ENCODE measurements around the gene COX5A. TPM values are rescaled to one million over a fixed set of nuclear protein-coding genes. Genes with fewer than 3 reads are reported as not detected.
"Not testable (repeated sequence)": the region's sequence is repeated elsewhere in the genome, so short reads cannot be mapped to it uniquely, and the experiment has no call there.

COX5A gene
- total RNA-seq, 2 experiments from 2014 or later: 40.7 to 44.2 TPM

DNA sequence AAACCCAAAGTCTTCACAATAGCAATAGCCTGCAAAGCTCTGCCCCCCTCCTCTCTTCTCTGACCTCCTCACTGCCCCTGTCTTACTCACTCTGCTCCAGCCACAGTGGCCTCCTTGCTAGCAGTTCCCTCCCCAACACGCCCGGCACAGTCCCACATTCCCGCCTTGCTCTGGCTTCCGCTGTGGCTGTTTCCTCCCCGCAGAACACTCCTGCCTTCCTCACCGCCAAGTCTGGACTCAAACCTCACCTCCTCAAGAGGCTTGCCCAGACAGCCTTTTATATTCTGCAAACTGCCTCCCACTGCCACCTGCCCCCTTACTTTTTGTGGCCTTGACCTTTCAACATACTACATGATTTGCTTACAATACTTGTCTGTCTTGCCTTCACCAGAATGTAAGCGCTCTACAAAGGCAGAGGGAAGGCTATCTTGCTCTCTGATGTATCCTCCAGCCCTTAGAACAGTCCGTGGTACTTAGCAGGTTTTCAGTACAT lies 48.4 kb downstream of the COX5A start:
- DNase-seq (peak in 4 of 14 experiments; percentile 25 to 47 (median 35)), ATAC-seq (ENCODE audit: poor library complexity) (peak; percentile 19)
- peaks cover 27% of the 10 kb centered on the region for H3K36me3 Mint-ChIP-seq (ENCODE audit: low read depth)
- H3K9me3 Mint-ChIP-seq: no peaks in the 10 kb centered on the region
- H3K36me3 ChIP-seq (ENCODE audit: insufficient read depth, low read length): peaks cover 11% of the 10 kb centered on the region
- peak overlapping the region; percentile 86 for H3K27ac Mint-ChIP-seq
- H3K4me1 ChIP-seq (ENCODE audit: insufficient read depth, low read length): peaks cover 56% of the 10 kb centered on the region
- TF ChIP-seq, protein P1, sequence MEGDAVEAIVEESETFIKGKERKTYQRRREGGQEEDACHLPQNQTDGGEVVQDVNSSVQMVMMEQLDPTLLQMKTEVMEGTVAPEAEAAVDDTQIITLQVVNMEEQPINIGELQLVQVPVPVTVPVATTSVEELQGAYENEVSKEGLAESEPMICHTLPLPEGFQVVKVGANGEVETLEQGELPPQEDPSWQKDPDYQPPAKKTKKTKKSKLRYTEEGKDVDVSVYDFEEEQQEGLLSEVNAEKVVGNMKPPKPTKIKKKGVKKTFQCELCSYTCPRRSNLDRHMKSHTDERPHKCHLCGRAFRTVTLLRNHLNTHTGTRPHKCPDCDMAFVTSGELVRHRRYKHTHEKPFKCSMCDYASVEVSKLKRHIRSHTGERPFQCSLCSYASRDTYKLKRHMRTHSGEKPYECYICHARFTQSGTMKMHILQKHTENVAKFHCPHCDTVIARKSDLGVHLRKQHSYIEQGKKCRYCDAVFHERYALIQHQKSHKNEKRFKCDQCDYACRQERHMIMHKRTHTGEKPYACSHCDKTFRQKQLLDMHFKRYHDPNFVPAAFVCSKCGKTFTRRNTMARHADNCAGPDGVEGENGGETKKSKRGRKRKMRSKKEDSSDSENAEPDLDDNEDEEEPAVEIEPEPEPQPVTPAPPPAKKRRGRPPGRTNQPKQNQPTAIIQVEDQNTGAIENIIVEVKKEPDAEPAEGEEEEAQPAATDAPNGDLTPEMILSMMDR (IDR thresholded peaks at IDR 0.05): no peak
- peak overlapping the region; percentile 88 for H3K4me3 Mint-ChIP-seq
- H3K27me3 Mint-ChIP-seq: no peaks in the 10 kb centered on the region
- intact Hi-C loops (cut with DNase I, micrococcal nuclease): loop anchor here in 1 of 2 experiments (1.0 kb wide), 1 partner anchor 16 kb away; the partner anchor contains the start of gene SCAMP2
- H3K4me3 ChIP-seq (ENCODE audit: low read length): peak overlapping the region; percentile 92
- no peaks in the 10 kb centered on the region for H3K27me3 ChIP-seq (ENCODE audit: control insufficient read depth in 1 of 2, insufficient read depth in 2 of 2, low read length in 2 of 2)
- POLR2A ChIA-PET: interaction anchor here (1.0 to 2.1 kb wide), 10 partner anchors 10 to 101 kb away, joined by 3 to 15 read pairs (median 6); partner anchors contain the start of genes FAM219B, SCAMP2 and ULK3
- CTCF ChIA-PET: interaction anchor here (1.2 to 1.7 kb wide), 3 partner anchors 12 to 16 kb away, joined by 3 to 8 read pairs (median 6); no protein-coding TSS in a partner anchor
- H3K27ac ChIP-seq (ENCODE audit: low read depth in 1 of 2, low read length in 2 of 2): peak overlapping the region; percentile 71 to 89
- peaks cover 43% of the 10 kb centered on the region for H3K4me1 Mint-ChIP-seq (ENCODE audit: low read depth)
- H3K9me3 ChIP-seq (ENCODE audit: control insufficient read depth in 1 of 2, insufficient read depth in 1 of 2, low read length in 2 of 2): no peaks in the 10 kb centered on the region

DNA sequence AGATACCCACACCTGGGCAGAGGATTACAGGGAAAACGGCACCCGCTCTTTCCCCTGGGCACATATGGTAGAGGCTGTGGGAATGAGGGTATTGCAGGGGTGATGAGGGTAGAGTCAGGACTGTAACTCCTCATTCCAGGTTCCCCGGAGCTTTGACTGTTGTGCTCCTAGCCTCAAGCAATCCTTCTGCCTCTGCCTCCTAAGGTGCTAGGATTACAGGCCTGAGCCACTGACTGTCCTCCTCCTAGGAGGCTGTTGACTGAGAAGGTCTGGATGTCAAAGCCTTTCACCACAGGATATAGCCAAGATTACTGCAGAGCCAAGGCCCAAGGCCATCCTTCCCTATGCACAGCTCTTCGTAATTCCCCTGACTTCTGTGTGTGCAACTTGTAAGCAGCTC lies 49.2 kb downstream of the COX5A start:
- peak overlapping the region; percentile 86 for H3K27ac Mint-ChIP-seq
- ATAC-seq (ENCODE audit: poor library complexity): no peak
- peaks cover 24% of the 10 kb centered on the region for H3K36me3 Mint-ChIP-seq (ENCODE audit: low read depth)
- Histone ChIP-seq H3K27ac (ENCODE audit: low read depth in 1 of 2, low read length in 2 of 2) (peak overlapping the region in 1 of 2 donors; percentile 89), H3K36me3 (ENCODE audit: insufficient read depth, low read length) (peaks cover 11% of the 10 kb centered on the region), H3K4me1 (ENCODE audit: insufficient read depth, low read length) (peaks cover 55% of the 10 kb centered on the region), H3K4me3 (ENCODE audit: low read length) (no peak overlapping the region), H3K9me3 (ENCODE audit: control insufficient read depth in 1 of 2, insufficient read depth in 1 of 2, low read length in 2 of 2) (no peaks in the 10 kb centered on the region), H3K27me3 (ENCODE audit: control insufficient read depth in 1 of 2, insufficient read depth in 2 of 2, low read length in 2 of 2) (no peaks in the 10 kb centered on the region)
- TF ChIP-seq, protein P1 (IDR thresholded peaks at IDR 0.05): no peak
- DNase-seq: no peak
- H3K4me3 Mint-ChIP-seq: peak overlapping the region; percentile 88
- ChIA-PET CTCF (no interaction called here), POLR2A (interaction anchor here (1.1 to 2.1 kb wide), 3 partner anchors 13 to 18 kb away, joined by 5 to 15 read pairs (median 8); partner anchors contain the start of genes FAM219B and SCAMP2)
- intact Hi-C loops (cut with DNase I, micrococcal nuclease): loop anchor here in 1 of 2 experiments (1.0 kb wide), 1 partner anchor 15 kb away; the partner anchor contains the start of gene SCAMP2
- no peaks in the 10 kb centered on the region for H3K9me3 Mint-ChIP-seq
- no peaks in the 10 kb centered on the region for H3K27me3 Mint-ChIP-seq
- peaks cover 39% of the 10 kb centered on the region for H3K4me1 Mint-ChIP-seq (ENCODE audit: low read depth)

DNA sequence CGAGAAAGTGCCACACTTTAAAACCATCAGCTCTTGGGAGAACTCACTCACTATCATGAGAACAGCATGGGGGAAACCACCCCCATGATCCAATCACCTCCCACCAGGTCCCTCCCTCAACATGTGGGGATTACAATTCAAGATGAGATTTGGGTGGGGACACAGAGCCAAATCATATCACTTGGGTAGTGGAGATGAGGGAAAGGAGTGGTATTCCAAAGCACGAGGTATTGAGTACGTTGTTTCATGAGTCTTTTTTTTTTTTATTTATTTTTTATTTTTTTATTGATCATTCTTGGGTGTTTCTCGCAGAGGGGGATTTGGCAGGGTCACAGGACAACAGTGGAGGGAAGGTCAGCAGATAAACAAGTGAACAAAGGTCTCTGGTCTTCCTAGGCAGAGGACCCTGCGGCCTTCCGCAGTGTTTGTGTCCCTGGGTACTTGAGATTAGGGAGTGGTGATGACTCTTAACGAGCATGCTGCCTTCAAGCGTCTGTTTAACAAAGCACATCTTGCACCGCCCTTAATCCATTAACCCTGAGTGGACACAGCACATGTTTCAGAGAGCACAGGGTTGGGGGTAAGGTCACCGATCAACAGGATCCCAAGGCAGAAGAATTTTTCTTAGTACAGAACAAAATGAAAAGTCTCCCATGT lies 50.2 kb downstream of the COX5A start:
- H3K9me3 ChIP-seq (ENCODE audit: control insufficient read depth in 1 of 2, insufficient read depth in 1 of 2, low read length in 2 of 2); ATAC-seq (ENCODE audit: poor library complexity); intact Hi-C loops (cut with DNase I, micrococcal nuclease); H3K4me3 ChIP-seq (ENCODE audit: low read length); H3K27ac ChIP-seq (ENCODE audit: low read depth in 1 of 2, low read length in 2 of 2); H3K9me3 Mint-ChIP-seq; H3K27ac Mint-ChIP-seq; DNase-seq; H3K27me3 ChIP-seq (ENCODE audit: control insufficient read depth in 1 of 2, insufficient read depth in 2 of 2, low read length in 2 of 2); H3K27me3 Mint-ChIP-seq: not testable (repeated sequence)
- Mint-ChIP-seq H3K4me3 (peak overlapping the region; percentile 46), H3K36me3 (ENCODE audit: low read depth) (peaks cover 19% of the 10 kb centered on the region), H3K4me1 (ENCODE audit: low read depth) (peaks cover 29% of the 10 kb centered on the region)
- peaks cover 10% of the 10 kb centered on the region for H3K36me3 ChIP-seq (ENCODE audit: insufficient read depth, low read length)
- peaks cover 45% of the 10 kb centered on the region for H3K4me1 ChIP-seq (ENCODE audit: insufficient read depth, low read length)
- ChIA-PET POLR2A (interaction anchor here (1.1 kb wide), 1 partner anchor 14 kb away, joined by 5 read pairs; no protein-coding TSS in a partner anchor), CTCF (interaction anchor here (1.0 kb wide), 1 partner anchor 14 kb away, joined by 3 read pairs; no protein-coding TSS in a partner anchor)
